H9 (cell line): ENCODE measurements around the gene KRT28. TPM values are rescaled to one million over a fixed set of nuclear protein-coding genes. Genes with fewer than 3 reads are reported as not detected.

Experiments
- DNase-seq: peaks from one replicate; pipeline ENCODE4 v3.0.0-alpha.2; 2017
- H2AFZ ChIP-seq: one replicate; pipeline ENCODE4 v1.6.1; 2013; ENCODE audit warnings: mild to moderate bottlenecking, low read length, control low read depth, moderate library complexity
- H2AK5ac ChIP-seq: 2 replicates; pipeline ENCODE4 v1.6.1; 2013; ENCODE audit warnings: low read length, control low read depth, mixed read lengths; ENCODE audit not compliant: insufficient read length
- H2BK120ac ChIP-seq: one replicate; pipeline ENCODE4 v1.6.1; 2013; ENCODE audit warnings: low read depth, mild to moderate bottlenecking, low read length, control low read depth, inconsistent platforms; ENCODE audit not compliant: poor library complexity, severe bottlenecking
- H2BK12ac ChIP-seq: 2 replicates; pipeline ENCODE4 v1.6.1; 2013; ENCODE audit warnings: low read length, control low read depth, mixed read lengths, low read depth; ENCODE audit not compliant: insufficient read length
- H2BK15ac ChIP-seq: 2 replicates; pipeline ENCODE4 v1.6.1; 2013; ENCODE audit warnings: low read depth, low read length, control low read depth
- H2BK20ac ChIP-seq: one replicate; pipeline ENCODE4 v1.6.1; 2013; ENCODE audit warnings: low read depth, mild to moderate bottlenecking, low read length, control low read depth, inconsistent platforms; ENCODE audit not compliant: poor library complexity, severe bottlenecking
- H2BK5ac ChIP-seq: 2 replicates; pipeline ENCODE4 v1.6.1; 2013; ENCODE audit warnings: low read length, control low read depth, mixed read lengths; ENCODE audit not compliant: insufficient read length
- H3K14ac ChIP-seq: 2 replicates; pipeline ENCODE4 v1.6.1; 2013; ENCODE audit warnings: low read length, control low read depth; ENCODE audit not compliant: insufficient read depth
- H3K18ac ChIP-seq: 2 replicates; pipeline ENCODE4 v1.6.1; 2013; ENCODE audit warnings: low read depth, mild to moderate bottlenecking, mixed read lengths, low read length, control low read depth; ENCODE audit not compliant: insufficient read length
- H3K23ac ChIP-seq: 2 replicates; pipeline ENCODE4 v1.6.1; 2013; ENCODE audit warnings: low read length, control low read depth, mixed read lengths, low read depth; ENCODE audit not compliant: insufficient read length
- H3K23me2 ChIP-seq: 2 replicates; pipeline ENCODE4 v1.6.1; 2013; ENCODE audit warnings: low read depth, mild to moderate bottlenecking, mixed read lengths, low read length, control low read depth; ENCODE audit not compliant: insufficient read length, poor library complexity, severe bottlenecking
- H3K27ac ChIP-seq: 2 replicates; pipeline ENCODE4 v1.5.1; 2013; ENCODE audit warnings: low read length, control low read depth, mixed read lengths, low read depth; ENCODE audit not compliant: insufficient read length
- H3K27me3 ChIP-seq: 2 replicates; pipeline ENCODE4 v1.6.1; 2013; ENCODE audit warnings: low read length, control low read depth, inconsistent platforms; ENCODE audit not compliant: insufficient read depth
- H3K4ac ChIP-seq: 2 replicates; pipeline ENCODE4 v1.6.1; 2013; ENCODE audit warnings: low read depth, mild to moderate bottlenecking, control low read depth, inconsistent platforms, low read length, moderate library complexity
- H3K4me1 ChIP-seq: 2 replicates; pipeline ENCODE4 v1.6.1; 2013; ENCODE audit warnings: low read length, control low read depth, inconsistent platforms; ENCODE audit not compliant: insufficient read depth
- H3K4me2 ChIP-seq: 2 replicates; pipeline ENCODE4 v1.6.1; 2013; ENCODE audit warnings: low read length, control low read depth, mixed read lengths; ENCODE audit not compliant: insufficient read length, insufficient read depth
- H3K56ac ChIP-seq: 2 replicates; pipeline ENCODE4 v1.6.1; 2013; ENCODE audit warnings: low read depth, mild to moderate bottlenecking, mixed read lengths, low read length, control low read depth; ENCODE audit not compliant: insufficient read length
- H3K79me1 ChIP-seq: 2 replicates; pipeline ENCODE4 v1.6.1; 2013; ENCODE audit warnings: low read depth, mild to moderate bottlenecking, moderate library complexity, low read length, control low read depth, inconsistent platforms; ENCODE audit not compliant: insufficient read depth, poor library complexity, severe bottlenecking
- H3K79me2 ChIP-seq: 2 replicates; pipeline ENCODE4 v1.6.1; 2013; ENCODE audit warnings: low read length, control low read depth, inconsistent platforms; ENCODE audit not compliant: insufficient read depth
- H3K9ac ChIP-seq: 2 replicates; pipeline ENCODE4 v1.6.1; 2013; ENCODE audit warnings: low read length, control low read depth, mixed read lengths; ENCODE audit not compliant: insufficient read length; ENCODE audit errors: extremely low read depth
- H3K9me3 ChIP-seq: one replicate; pipeline ENCODE4 v1.6.1; 2013; ENCODE audit warnings: low read depth, low read length, inconsistent platforms; ENCODE audit not compliant: control insufficient read depth
- H3T11ph ChIP-seq: one replicate; pipeline ENCODE4 v1.6.1; 2013; ENCODE audit warnings: mild to moderate bottlenecking, low read length, control low read depth, inconsistent platforms
- H4K20me1 ChIP-seq: one replicate; pipeline ENCODE4 v1.6.1; 2013; ENCODE audit not compliant: control insufficient read depth, insufficient read length, insufficient read depth
- H4K5ac ChIP-seq: 2 replicates; pipeline ENCODE4 v1.6.1; 2013; ENCODE audit warnings: low read depth, mild to moderate bottlenecking, mixed read lengths, low read length, control low read depth; ENCODE audit not compliant: insufficient read length
- H4K8ac ChIP-seq: replicated peaks from 2 replicates; pipeline ENCODE4 v1.6.1; 2013; ENCODE audit warnings: low read length, control low read depth, mixed read lengths, low read depth; ENCODE audit not compliant: insufficient read length
- H4K91ac ChIP-seq: 2 replicates; pipeline ENCODE4 v1.6.1; 2013; ENCODE audit warnings: low read depth, mild to moderate bottlenecking, moderate library complexity, mixed read lengths, low read length, control low read depth; ENCODE audit not compliant: insufficient read length
- H3K27ac Mint-ChIP-seq, 3 experiments: 2 replicates in 2 of 3; 3 replicates in 1 of 3; pipeline ENCODE4 v1.8.0; 2020 to 2021; ENCODE audit warnings: mixed read lengths in 3 of 3, mild to moderate bottlenecking in 1 of 3, moderate library complexity in 1 of 3
- H3K27me3 Mint-ChIP-seq: 2 replicates; pipeline ENCODE4 v1.8.0; 2021; ENCODE audit warnings: low read depth, mild to moderate bottlenecking, moderate library complexity, mixed read lengths
- H3K36me3 Mint-ChIP-seq, 3 experiments: 2 replicates in 2 of 3; 3 replicates in 1 of 3; pipeline ENCODE4 v1.8.0; 2020 to 2021; ENCODE audit warnings: low read depth in 3 of 3, mixed read lengths in 3 of 3; ENCODE audit not compliant: insufficient read depth in 1 of 3
- H3K4me1 Mint-ChIP-seq, 2 experiments: 2 replicates each; pipeline ENCODE4 v1.8.0; 2020; ENCODE audit warnings: mixed read lengths in 2 of 2
- H3K4me3 Mint-ChIP-seq, 2 experiments: 2 replicates in 1 of 2; 3 replicates in 1 of 2; pipeline ENCODE4 v1.8.0; 2020 to 2021; ENCODE audit warnings: mild to moderate bottlenecking in 2 of 2, mixed read lengths in 2 of 2, moderate library complexity in 1 of 2
- H3K9me3 Mint-ChIP-seq, 2 experiments: 2 replicates in 1 of 2; 3 replicates in 1 of 2; pipeline ENCODE4 v1.8.0; 2020; ENCODE audit warnings: mild to moderate bottlenecking in 2 of 2, mixed read lengths in 2 of 2, moderate library complexity in 1 of 2
- WGBS: extraction: QIAGEN DNeasy Blood & Tissue Kit; methylation state at CpG from one replicate; pipeline ENCODE4 v1.1.7; 2013; ENCODE audit warnings: missing lambda C conversion rate, low lambda C conversion rate, mixed read lengths; ENCODE audit not compliant: insufficient read length; ENCODE audit errors: extremely low coverage; 5-methylcytosine and 5-hydroxymethylcytosine counted together
- total RNA-seq: library from RNA; stranded (reverse); gene quantifications from 2 replicates; pipeline ENCODE4 v1.2.1, GENCODE V29; 2021
- TF ChIP-seq, protein P1 (sequence below): fragments of 200-600 bp; sonication (generic); conservative IDR thresholded peaks from 3 replicates; pipeline ENCODE4 v1.8.0; 2021; ENCODE audit warnings: antibody characterized with exemption, mild to moderate bottlenecking

The KRT28 gene
- total RNA-seq, 1 experiment from 2014 or later, result not detected

DNA sequence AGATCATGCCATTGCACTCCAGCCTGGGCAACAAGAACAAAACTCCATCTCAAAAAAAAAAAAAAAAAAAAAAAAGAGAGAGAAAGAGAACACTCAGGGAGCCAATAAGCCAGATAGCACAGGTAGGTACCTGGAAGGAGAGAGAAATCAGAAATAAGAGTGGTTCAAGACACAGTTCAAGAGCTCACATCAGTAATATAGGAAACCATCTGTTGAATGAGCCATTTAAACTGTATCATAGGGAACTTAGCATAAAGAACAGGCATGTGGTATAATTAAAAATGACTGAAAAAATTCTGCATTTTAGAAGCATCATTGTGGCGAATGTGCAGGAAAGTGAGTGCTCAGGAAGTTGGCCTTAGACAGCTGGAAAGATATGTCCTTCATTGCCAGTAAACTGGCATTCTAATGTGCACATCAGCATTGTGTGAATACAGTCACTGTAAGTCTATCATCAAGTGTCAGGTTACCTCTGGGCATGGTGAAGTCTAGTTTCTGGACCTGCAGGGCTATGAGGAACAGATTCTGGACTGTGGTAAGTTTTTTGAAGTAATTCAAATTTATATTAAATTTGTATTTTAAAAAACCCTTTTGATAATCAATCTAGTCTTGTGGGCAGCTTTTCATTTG, 46.9 kb upstream of the KRT28 start:
- Histone ChIP-seq H4K5ac (no peak overlapping the region), H2BK5ac (no peak overlapping the region), H2BK20ac (no peak overlapping the region), H4K8ac (no peak overlapping the region), H4K20me1 (no peaks in the 10 kb centered on the region), H2AK5ac (no peak overlapping the region), H3K18ac (no peak overlapping the region), H4K91ac (no peak overlapping the region), H3K4me1 (no peaks in the 10 kb centered on the region), H3K14ac (no peak overlapping the region), H3K4ac (no peak overlapping the region), H2BK12ac (no peak overlapping the region), H3K9ac (no peak overlapping the region), H2BK120ac (no peak overlapping the region), H2AFZ (no peak overlapping the region), H3K56ac (no peak overlapping the region), H3K79me2 (no peaks in the 10 kb centered on the region), H3K79me1 (no peaks in the 10 kb centered on the region), H3K9me3 (no peaks in the 10 kb centered on the region), H2BK15ac (no peak overlapping the region), H3K4me2 (no peak overlapping the region), H3K23me2 (no peaks in the 10 kb centered on the region), H3K27ac (no peak overlapping the region), H3K23ac (no peak overlapping the region), H3T11ph (no peak overlapping the region), H3K27me3 (no peaks in the 10 kb centered on the region)
- TF ChIP-seq, protein P1, sequence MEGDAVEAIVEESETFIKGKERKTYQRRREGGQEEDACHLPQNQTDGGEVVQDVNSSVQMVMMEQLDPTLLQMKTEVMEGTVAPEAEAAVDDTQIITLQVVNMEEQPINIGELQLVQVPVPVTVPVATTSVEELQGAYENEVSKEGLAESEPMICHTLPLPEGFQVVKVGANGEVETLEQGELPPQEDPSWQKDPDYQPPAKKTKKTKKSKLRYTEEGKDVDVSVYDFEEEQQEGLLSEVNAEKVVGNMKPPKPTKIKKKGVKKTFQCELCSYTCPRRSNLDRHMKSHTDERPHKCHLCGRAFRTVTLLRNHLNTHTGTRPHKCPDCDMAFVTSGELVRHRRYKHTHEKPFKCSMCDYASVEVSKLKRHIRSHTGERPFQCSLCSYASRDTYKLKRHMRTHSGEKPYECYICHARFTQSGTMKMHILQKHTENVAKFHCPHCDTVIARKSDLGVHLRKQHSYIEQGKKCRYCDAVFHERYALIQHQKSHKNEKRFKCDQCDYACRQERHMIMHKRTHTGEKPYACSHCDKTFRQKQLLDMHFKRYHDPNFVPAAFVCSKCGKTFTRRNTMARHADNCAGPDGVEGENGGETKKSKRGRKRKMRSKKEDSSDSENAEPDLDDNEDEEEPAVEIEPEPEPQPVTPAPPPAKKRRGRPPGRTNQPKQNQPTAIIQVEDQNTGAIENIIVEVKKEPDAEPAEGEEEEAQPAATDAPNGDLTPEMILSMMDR, result no peak
- no CpG with 5 or more reads among the region's 1 CpG for WGBS
- H3K36me3 Mint-ChIP-seq, result no peaks in the 10 kb centered on the region
- DNase-seq, result no peak
- H3K27ac Mint-ChIP-seq, result no peak overlapping the region
- peaks cover under 1% of the 10 kb centered on the region in 2 experiments; a peak in 3 of 4 replicates for H3K4me1 Mint-ChIP-seq
- H3K4me3 Mint-ChIP-seq, result no peak overlapping the region
- H3K9me3 Mint-ChIP-seq, result no peaks in the 10 kb centered on the region
- peaks cover 65% of the 10 kb centered on the region for H3K27me3 Mint-ChIP-seq
